Measurements from ENCODE around the gene HLA-DOB. TPM values are rescaled to one million over a fixed set of nuclear protein-coding genes. Genes with fewer than 3 reads are reported as not detected.

The HLA-DOB gene
- total RNA-seq, 2 experiments from 2014 or later: 48.1 to 57.1 TPM

DNA sequence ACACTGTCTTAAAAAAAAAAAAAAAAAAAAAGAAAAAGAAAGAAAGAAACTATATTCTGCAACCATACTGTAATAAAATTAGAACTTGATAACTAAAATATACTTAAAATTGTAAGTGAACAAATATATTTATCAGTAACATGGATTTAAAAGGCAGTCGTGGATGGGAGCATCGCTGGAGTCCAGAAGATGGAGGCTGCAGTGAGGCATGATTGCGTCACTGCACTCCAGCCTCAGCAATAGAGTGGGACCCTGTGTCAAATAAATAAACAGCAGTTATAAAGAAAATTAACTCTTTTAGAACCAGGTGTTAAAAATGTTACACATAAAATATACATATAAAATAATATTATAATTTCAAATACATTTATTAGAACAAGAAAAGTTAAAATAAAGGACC is 45.9 kb upstream of the HLA-DOB start:
- POLR2A ChIA-PET: interaction anchor here (0.6 kb wide), 1 partner anchor 31 kb away, joined by 3 read pairs; no protein-coding TSS in a partner anchor
- TF ChIP-seq, protein P1, sequence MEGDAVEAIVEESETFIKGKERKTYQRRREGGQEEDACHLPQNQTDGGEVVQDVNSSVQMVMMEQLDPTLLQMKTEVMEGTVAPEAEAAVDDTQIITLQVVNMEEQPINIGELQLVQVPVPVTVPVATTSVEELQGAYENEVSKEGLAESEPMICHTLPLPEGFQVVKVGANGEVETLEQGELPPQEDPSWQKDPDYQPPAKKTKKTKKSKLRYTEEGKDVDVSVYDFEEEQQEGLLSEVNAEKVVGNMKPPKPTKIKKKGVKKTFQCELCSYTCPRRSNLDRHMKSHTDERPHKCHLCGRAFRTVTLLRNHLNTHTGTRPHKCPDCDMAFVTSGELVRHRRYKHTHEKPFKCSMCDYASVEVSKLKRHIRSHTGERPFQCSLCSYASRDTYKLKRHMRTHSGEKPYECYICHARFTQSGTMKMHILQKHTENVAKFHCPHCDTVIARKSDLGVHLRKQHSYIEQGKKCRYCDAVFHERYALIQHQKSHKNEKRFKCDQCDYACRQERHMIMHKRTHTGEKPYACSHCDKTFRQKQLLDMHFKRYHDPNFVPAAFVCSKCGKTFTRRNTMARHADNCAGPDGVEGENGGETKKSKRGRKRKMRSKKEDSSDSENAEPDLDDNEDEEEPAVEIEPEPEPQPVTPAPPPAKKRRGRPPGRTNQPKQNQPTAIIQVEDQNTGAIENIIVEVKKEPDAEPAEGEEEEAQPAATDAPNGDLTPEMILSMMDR (conservative IDR thresholded peaks at IDR 0.05; ENCODE audit: low read length): no peak
- TF ChIP-seq EZH2phosphoT487 (IDR thresholded peaks at IDR 0.05; ENCODE audit: borderline replicate concordance, low read depth, low read length): no peak

DNA sequence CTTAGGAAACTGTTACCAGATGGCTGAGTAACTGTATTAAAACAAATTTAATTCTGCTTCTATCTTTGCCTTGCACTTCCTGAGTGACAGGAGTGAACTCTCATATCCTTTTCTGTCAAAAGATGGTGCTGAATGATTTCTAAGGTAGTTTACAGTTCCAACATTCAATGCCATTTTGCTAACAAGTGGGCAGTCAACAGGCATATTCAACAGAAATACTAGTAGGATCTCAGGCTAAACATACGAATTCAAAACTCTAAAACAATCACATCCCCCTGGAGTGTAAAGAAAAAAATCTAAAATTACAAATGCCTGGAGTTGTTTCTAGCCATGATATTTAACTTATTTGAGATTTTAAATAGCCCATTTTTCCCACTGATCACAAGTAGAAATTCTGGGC is 43.9 kb upstream of the HLA-DOB start:
- Histone ChIP-seq H3K4me3 (ENCODE audit: low read depth, low read length, poor library complexity, severe bottlenecking) (peak overlapping the region; percentile 13), H3K9me3 (ENCODE audit: low read length) (peaks cover 3% of the 10 kb centered on the region; the same call in 1 of the 2 replicates), H3K4me2 (ENCODE audit: low read length) (peak overlapping the region; percentile 62), H3K79me2 (ENCODE audit: insufficient read depth, low read depth, low read length) (peaks cover 10% of the 10 kb centered on the region; the same call in 1 of the 2 replicates), H4K20me1 (ENCODE audit: insufficient read depth, low read length) (no peaks in the 10 kb centered on the region), H2AFZ (ENCODE audit: low read length) (peak overlapping the region; percentile 29; the same call in 1 of the 2 replicates), H3K9me2 (ENCODE audit: insufficient read depth, low read length) (no peaks in the 10 kb centered on the region), H3K36me3 (ENCODE audit: insufficient read depth, low read length) (peaks cover 61% of the 10 kb centered on the region), H3K27ac (ENCODE audit: low read depth, low read length, poor library complexity, severe bottlenecking) (peak overlapping the region; percentile 81), H3K4me1 (ENCODE audit: insufficient read depth, low read length, poor library complexity, severe bottlenecking) (peaks cover 78% of the 10 kb centered on the region)
- DNase-seq (ENCODE audit: low spot score): peak; percentile 49
- intact Hi-C loops (cut with micrococcal nuclease; ENCODE audit: unreplicated experiment): loop anchor here (10.0 kb wide), 2 partner anchors 236 to 626 kb away; no protein-coding TSS in a partner anchor
- no peak for TF ChIP-seq EZH2phosphoT487 (IDR thresholded peaks at IDR 0.05; ENCODE audit: borderline replicate concordance, low read depth, low read length)
- TF ChIP-seq, protein P1 (conservative IDR thresholded peaks at IDR 0.05; ENCODE audit: low read length): no peak
- CTCF ChIA-PET (ENCODE audit: unreplicated experiment): no interaction called here
- POLR2A ChIA-PET: interaction anchor here (1.3 to 1.4 kb wide), 2 partner anchors 35 to 107 kb away, joined by 4 to 5 read pairs; no protein-coding TSS in a partner anchor
- no TSS peak for BruUV-seq (replicated peaks)

More for the DNA sequence above, 45.9 kb upstream of the HLA-DOB start:
- Histone ChIP-seq H3K4me3 (ENCODE audit: low read depth, low read length, poor library complexity, severe bottlenecking) (no peak overlapping the region), H3K9me3 (ENCODE audit: low read length) (peaks cover 3% of the 10 kb centered on the region; the same call in 1 of the 2 replicates), H3K79me2 (ENCODE audit: insufficient read depth, low read depth, low read length) (no peaks in the 10 kb centered on the region), H4K20me1 (ENCODE audit: insufficient read depth, low read length) (no peaks in the 10 kb centered on the region), H3K27ac (ENCODE audit: low read depth, low read length, poor library complexity, severe bottlenecking) (no peak overlapping the region), H3K4me1 (ENCODE audit: insufficient read depth, low read length, poor library complexity, severe bottlenecking) (peaks cover 80% of the 10 kb centered on the region), H2AFZ (ENCODE audit: low read length) (no peak overlapping the region), H3K4me2 (ENCODE audit: low read length) (no peak overlapping the region), H3K36me3 (ENCODE audit: insufficient read depth, low read length) (peaks cover 50% of the 10 kb centered on the region), H3K9me2 (ENCODE audit: insufficient read depth, low read length) (no peaks in the 10 kb centered on the region)
- no peak for DNase-seq (ENCODE audit: low spot score)
- intact Hi-C loops (cut with micrococcal nuclease; ENCODE audit: unreplicated experiment): loop anchor here (10.0 kb wide), 2 partner anchors 238 to 628 kb away; no protein-coding TSS in a partner anchor
- CTCF ChIA-PET (ENCODE audit: unreplicated experiment): no interaction called here
- BruUV-seq (replicated peaks): no TSS peak

DNA sequence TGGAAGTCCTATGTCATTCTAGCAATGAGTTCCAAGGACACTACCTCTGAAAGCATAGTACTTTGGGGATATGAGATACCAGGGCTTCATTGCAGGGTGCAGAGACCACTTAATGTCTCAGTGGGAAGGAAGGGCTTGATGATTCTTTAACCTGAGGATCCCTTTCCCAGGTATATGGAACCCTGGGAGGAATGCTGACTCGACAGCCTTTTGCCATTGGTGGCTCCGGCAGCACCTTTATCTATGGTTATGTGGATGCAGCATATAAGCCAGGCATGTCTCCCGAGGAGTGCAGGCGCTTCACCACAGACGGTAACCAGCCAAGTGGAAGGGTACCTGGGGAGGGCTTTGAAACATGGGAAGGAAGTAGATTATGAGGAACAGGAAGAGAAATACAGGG is 41.4 kb upstream of the HLA-DOB start:
- no peaks in the 10 kb centered on the region for H4K20me1 ChIP-seq (ENCODE audit: insufficient read depth, low read length)
- peak overlapping the region; percentile 7 for H3K27ac ChIP-seq (ENCODE audit: low read depth, low read length, poor library complexity, severe bottlenecking)
- intact Hi-C loops (cut with micrococcal nuclease; ENCODE audit: unreplicated experiment): no loop called here
- H3K4me2 ChIP-seq (ENCODE audit: low read length): peak overlapping the region; percentile 31; the same call in 1 of the 2 replicates
- H2AFZ ChIP-seq (ENCODE audit: low read length): no peak overlapping the region
- CTCF ChIA-PET (ENCODE audit: unreplicated experiment): interaction anchor here (1.2 to 4.7 kb wide), 3 partner anchors 10 to 19 kb away, joined by 3 to 17 read pairs (median 10); partner anchors contain the start of gene TAP2
- no peak for DNase-seq (ENCODE audit: low spot score)
- H3K9me2 ChIP-seq (ENCODE audit: insufficient read depth, low read length): no peaks in the 10 kb centered on the region
- H3K4me1 ChIP-seq (ENCODE audit: insufficient read depth, low read length, poor library complexity, severe bottlenecking): peaks cover 73% of the 10 kb centered on the region
- POLR2A ChIA-PET: interaction anchor here (0.6 to 7.7 kb wide), 4 partner anchors 9 to 124 kb away, joined by 3 to 88 read pairs (median 10); partner anchors contain the start of genes PSMB8 and TAP2
- no TSS peak for BruUV-seq (replicated peaks)
- TF ChIP-seq EZH2phosphoT487 (IDR thresholded peaks at IDR 0.05; ENCODE audit: borderline replicate concordance, low read depth, low read length): no peak
- TF ChIP-seq, protein P1 (conservative IDR thresholded peaks at IDR 0.05; ENCODE audit: low read length): no peak
- H3K79me2 ChIP-seq (ENCODE audit: insufficient read depth, low read depth, low read length): peaks cover 23% of the 10 kb centered on the region
- peaks cover 50% of the 10 kb centered on the region for H3K36me3 ChIP-seq (ENCODE audit: insufficient read depth, low read length)
- no peak overlapping the region for H3K4me3 ChIP-seq (ENCODE audit: low read depth, low read length, poor library complexity, severe bottlenecking)
- H3K9me3 ChIP-seq (ENCODE audit: low read length): no peaks in the 10 kb centered on the region
